GM23338 (cell line): ENCODE data around the gene CES4A. TPM values are rescaled to one million over a fixed set of nuclear protein-coding genes. Genes with fewer than 3 reads are reported as not detected.

Source experiments
- ATAC-seq: fragments of 200-7000 bp; cut with Tn5 transposase; 3 replicates; pipeline ENCODE4 v1.9.1; 2020
- DNase-seq: peaks from one replicate; pipeline ENCODE4 v3.0.0-alpha.2; 2015; ENCODE audit warnings: low spot score
- H2AFZ ChIP-seq: fragments of 200-600 bp; sonication (generic); 2 replicates; pipeline ENCODE4 v1.8.0; 2016; ENCODE audit warnings: antibody characterized with exemption, mild to moderate bottlenecking, moderate library complexity
- H3F3A ChIP-seq: fragments of 200-600 bp; sonication (generic); replicated peaks from 2 replicates; pipeline ENCODE4 v1.8.0; 2017; ENCODE audit warnings: antibody characterized with exemption, mixed run types, low read depth
- H3K27ac ChIP-seq: fragments of 200-600 bp; sonication (generic); 2 replicates; pipeline ENCODE4 v1.6.1; 2016; ENCODE audit warnings: low read depth
- H3K27me3 ChIP-seq: fragments of 200-600 bp; sonication (generic); 2 replicates; pipeline ENCODE4 v1.8.0; 2016; ENCODE audit warnings: mild to moderate bottlenecking, mixed run types, moderate library complexity; ENCODE audit not compliant: insufficient read depth
- H3K36me3 ChIP-seq: fragments of 200-600 bp; sonication (generic); 2 replicates; pipeline ENCODE4 v1.8.0; 2016; ENCODE audit warnings: mild to moderate bottlenecking; ENCODE audit not compliant: insufficient read depth
- H3K4me1 ChIP-seq: fragments of 200-600 bp; sonication (generic); 2 replicates; pipeline ENCODE4 v1.8.0; 2016; ENCODE audit warnings: mild to moderate bottlenecking, moderate library complexity; ENCODE audit not compliant: insufficient read depth
- H3K4me2 ChIP-seq: fragments of 200-600 bp; sonication (generic); 2 replicates; pipeline ENCODE4 v1.7.1; 2017; ENCODE audit warnings: mixed run types
- H3K4me3 ChIP-seq: fragments of 200-600 bp; sonication (generic); 2 replicates; pipeline ENCODE4 v1.6.1; 2016; ENCODE audit warnings: mixed run types
- H3K79me2 ChIP-seq: fragments of 200-600 bp; sonication (generic); replicated peaks from 2 replicates; pipeline ENCODE4 v1.8.0; 2017; ENCODE audit warnings: mild to moderate bottlenecking; ENCODE audit not compliant: insufficient read depth
- H3K9me2 ChIP-seq: fragments of 200-600 bp; sonication (generic); 2 replicates; pipeline ENCODE4 v1.8.0; 2017; ENCODE audit not compliant: insufficient read depth
- H4K20me1 ChIP-seq: fragments of 200-600 bp; sonication (generic); replicated peaks from 2 replicates; pipeline ENCODE4 v1.8.0; 2017; ENCODE audit warnings: mild to moderate bottlenecking; ENCODE audit not compliant: insufficient read depth
- H3K27ac Mint-ChIP-seq: 2 replicates; pipeline ENCODE4 v1.8.0; 2020; ENCODE audit warnings: inconsistent platforms, mild to moderate bottlenecking, moderate library complexity, mixed read lengths
- H3K27me3 Mint-ChIP-seq: 3 replicates; pipeline ENCODE4 v1.8.0; 2022; ENCODE audit warnings: low read depth, mild to moderate bottlenecking, moderate library complexity, mixed read lengths, inconsistent platforms; ENCODE audit not compliant: insufficient read depth, poor library complexity
- H3K36me3 Mint-ChIP-seq: 3 replicates; pipeline ENCODE4 v1.8.0; 2021; ENCODE audit warnings: low read depth, mild to moderate bottlenecking, inconsistent platforms, moderate library complexity, mixed read lengths
- H3K4me1 Mint-ChIP-seq: 3 replicates; pipeline ENCODE4 v1.8.0; 2020; ENCODE audit warnings: mild to moderate bottlenecking, inconsistent platforms, mixed read lengths
- H3K4me3 Mint-ChIP-seq: 3 replicates; pipeline ENCODE4 v1.8.0; 2021; ENCODE audit warnings: moderate library complexity, mild to moderate bottlenecking, inconsistent platforms, mixed read lengths
- H3K9me3 Mint-ChIP-seq: 3 replicates; pipeline ENCODE4 v1.8.0; 2020; ENCODE audit warnings: moderate library complexity, mild to moderate bottlenecking, inconsistent platforms, mixed read lengths
- CREB1 ChIP-seq: fragments of 250-450 bp; sonication (Bioruptor Pico); IDR thresholded peaks from 2 replicates; pipeline ENCODE4 v1.5.0; 2020; ENCODE audit warnings: low read depth, mild to moderate bottlenecking, moderate library complexity
- CTCF ChIP-seq, 2 experiments: fragments of 200-600 bp in 1 of 2; sonication (generic) in 1 of 2; conservative IDR thresholded peaks; 2 replicates each; pipeline versions ENCODE4 v1.5.1 to v1.6.1; 2016 to 2017; ENCODE audit warnings: antibody characterized with exemption in 2 of 2, low read depth in 2 of 2, mild to moderate bottlenecking in 2 of 2, moderate library complexity in 1 of 2
- EZH2 ChIP-seq: fragments of 200-600 bp; sonication (generic); IDR thresholded peaks from one replicate; pipeline ENCODE4 v1.8.0; 2017; ENCODE audit warnings: antibody characterized with exemption, mild to moderate bottlenecking, low read depth; ENCODE audit not compliant: unreplicated experiment
- EZH2phosphoT487 ChIP-seq: fragments of 200-600 bp; sonication (generic); IDR thresholded peaks from one replicate; pipeline ENCODE4 v1.8.1; 2018; ENCODE audit warnings: antibody characterized with exemption; ENCODE audit not compliant: unreplicated experiment
- JUNB ChIP-seq: IDR thresholded peaks from one replicate; pipeline ENCODE4 v1.6.1; 2016; ENCODE audit warnings: antibody characterized with exemption; ENCODE audit not compliant: unreplicated experiment
- NANOG ChIP-seq: IDR thresholded peaks from 2 replicates; pipeline ENCODE4 v1.6.1; 2016; ENCODE audit warnings: antibody characterized with exemption, borderline replicate concordance
- POLR2AphosphoS5 ChIP-seq: IDR thresholded peaks from 2 replicates; pipeline ENCODE4 v1.6.1; 2016; ENCODE audit warnings: antibody characterized with exemption, low read depth
- REST ChIP-seq: IDR thresholded peaks from one replicate; pipeline ENCODE4 v1.6.1; 2018; ENCODE audit warnings: antibody characterized with exemption; ENCODE audit not compliant: unreplicated experiment
- STAT1 ChIP-seq: IDR thresholded peaks from one replicate; pipeline ENCODE4 v1.6.1; 2016; ENCODE audit warnings: antibody characterized with exemption; ENCODE audit not compliant: unreplicated experiment
- ZNF114 ChIP-seq: fragments of 250-450 bp; sonication (Bioruptor Pico); IDR thresholded peaks from 2 replicates; pipeline ENCODE4 v1.5.0; 2020; ENCODE audit warnings: mild to moderate bottlenecking, moderate library complexity
- ZNF331 ChIP-seq: fragments of 250-450 bp; sonication (Bioruptor Pico); IDR thresholded peaks from 2 replicates; pipeline ENCODE4 v1.5.0; 2020; ENCODE audit warnings: low read depth, mild to moderate bottlenecking, moderate library complexity
- ZNF462 ChIP-seq: fragments of 250-450 bp; sonication (Bioruptor Pico); IDR thresholded peaks from 2 replicates; pipeline ENCODE4 v1.5.0; 2020; ENCODE audit warnings: mild to moderate bottlenecking, moderate library complexity
- long read RNA-seq: library from polyadenylated mRNA; unstranded; transcript quantifications from one replicate; pipeline ENCODE4 v2.0.0, GENCODE V29; 2020; ENCODE audit not compliant: unreplicated experiment
- polyA plus RNA-seq: library from polyadenylated mRNA; unstranded; fragments of >200 nt; fragmentation: Nextera tagmentation; extraction: Ambion mirVana; gene quantifications from 2 replicates; pipeline ENCODE4 v1.2.1, GENCODE V29; 2016
- total RNA-seq: library from RNA; depleted of rRNA; stranded (reverse); fragments of >200 nt; shearing (Covaris generic); gene quantifications from 2 replicates; pipeline ENCODE4 v1.2.3, GENCODE V29; 2014; rRNA removed
- TF ChIP-seq, protein P1 (sequence below): IDR thresholded peaks from 2 replicates; pipeline ENCODE4 v1.6.1; 2016; ENCODE audit warnings: antibody characterized with exemption

Gene CES4A
- total RNA-seq: 0.10 and 0.39 TPM in 2 replicates
- 0.16 and 0.42 TPM in 2 replicates for polyA plus RNA-seq
- long read RNA-seq: 0 reads

DNA sequence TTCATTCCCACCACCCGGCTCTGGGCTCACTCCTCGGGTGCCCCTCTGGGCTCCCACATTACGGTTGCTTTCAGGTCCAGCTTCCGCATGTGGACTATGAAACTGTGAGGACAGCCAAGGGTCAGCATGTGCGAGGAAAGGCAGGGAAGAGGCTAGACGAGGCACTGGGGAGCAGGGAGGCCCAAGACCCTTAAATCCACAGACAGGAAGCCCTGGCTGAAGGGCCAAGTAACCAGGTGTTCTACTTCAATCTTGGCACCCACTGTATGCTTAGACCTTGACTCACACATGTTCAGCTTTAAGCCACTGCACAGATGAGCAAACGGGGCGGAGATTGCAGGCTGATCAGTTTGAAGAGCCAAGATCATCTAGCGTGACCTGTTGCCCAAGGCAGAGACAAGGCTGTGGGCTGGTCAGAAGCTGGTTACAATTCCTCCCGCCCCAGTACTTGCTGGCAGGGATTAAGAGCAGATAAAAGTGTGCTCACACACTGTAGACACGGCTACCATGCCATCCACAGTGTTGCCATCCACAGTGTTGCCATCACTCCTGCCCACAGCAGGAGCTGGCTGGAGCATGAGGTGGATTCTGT is at the start of gene CES4A:
TSS of gene CES4A (plus strand) at position 393 of the 592 bp plus-strand sequence. CDS start at position 577, 184 bp downstream.
- Histone ChIP-seq H3K4me3 (no peak within 1 kb of the TSS), H2AFZ (no peak within 1 kb of the TSS)
- H3K36me3 Mint-ChIP-seq: no peaks in the 10 kb centered on the region

More for the DNA sequence above, at the start of gene CES4A:
- ATAC-seq (no peak), DNase-seq (no peak)
- Histone ChIP-seq H3K4me2 (no peak within 1 kb of the TSS), H3K9me2 (no peaks in the 10 kb centered on the region), H3K27ac (no peak within 1 kb of the TSS), H3K79me2 (no peaks in the 10 kb centered on the region), H3K27me3 (no peaks in the 10 kb centered on the region), H3F3A (no peaks in the 10 kb centered on the region), H4K20me1 (no peaks in the 10 kb centered on the region), H3K4me1 (no peaks in the 10 kb centered on the region), H3K36me3 (no peaks in the 10 kb centered on the region)
- no peak within 1 kb of the TSS for H3K27ac Mint-ChIP-seq
- peaks cover 9% of the 10 kb centered on the region for H3K27me3 Mint-ChIP-seq
- no peaks in the 10 kb centered on the region for H3K4me1 Mint-ChIP-seq
- TF ChIP-seq STAT1 (no peak), REST (no peak), ZNF114 (CRISPR knock-in tag) (no peak), POLR2AphosphoS5 (no peak), JUNB (no peak), CREB1 (CRISPR knock-in tag) (no peak), ZNF462 (no peak), EZH2 (no peak), ZNF331 (CRISPR knock-in tag) (no peak), NANOG (no peak), EZH2phosphoT487 (no peak), CTCF (conservative IDR thresholded peaks at IDR 0.05; ENCODE audit: low read depth in 2 of 2) (no peak)
- TF ChIP-seq, protein P1, sequence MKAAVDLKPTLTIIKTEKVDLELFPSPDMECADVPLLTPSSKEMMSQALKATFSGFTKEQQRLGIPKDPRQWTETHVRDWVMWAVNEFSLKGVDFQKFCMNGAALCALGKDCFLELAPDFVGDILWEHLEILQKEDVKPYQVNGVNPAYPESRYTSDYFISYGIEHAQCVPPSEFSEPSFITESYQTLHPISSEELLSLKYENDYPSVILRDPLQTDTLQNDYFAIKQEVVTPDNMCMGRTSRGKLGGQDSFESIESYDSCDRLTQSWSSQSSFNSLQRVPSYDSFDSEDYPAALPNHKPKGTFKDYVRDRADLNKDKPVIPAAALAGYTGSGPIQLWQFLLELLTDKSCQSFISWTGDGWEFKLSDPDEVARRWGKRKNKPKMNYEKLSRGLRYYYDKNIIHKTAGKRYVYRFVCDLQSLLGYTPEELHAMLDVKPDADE: no peak
- H3K4me3 Mint-ChIP-seq: no peak within 1 kb of the TSS
- no peaks in the 10 kb centered on the region for H3K9me3 Mint-ChIP-seq
